Measurements from ENCODE around the gene ATP8B4.

GRCh38 chr15:50134524-50135024 is 15.5 kb upstream of the ATP8B4 start:
- TF ChIP-seq CTCF (IDR thresholded peaks at IDR 0.05; ENCODE audit: low read depth, low read length) (no peak), MYC (IDR thresholded peaks at IDR 0.05; ENCODE audit: low read depth, low read length) (peak; percentile 63; the same call in 1 of the 2 replicates), MAX (IDR thresholded peaks at IDR 0.05; ENCODE audit: low read depth, low read length) (peak; percentile 64), POLR2A (IDR thresholded peaks at IDR 0.05; ENCODE audit: extremely low read depth, insufficient read length) (peak; percentile 12)

Data from NB4 (cell line).